HFFc6 (cell line): ENCODE data around the gene ELK3. TPM values are rescaled to one million over a fixed set of nuclear protein-coding genes. Genes with fewer than 3 reads are reported as not detected.
A peak's percentile ranks its signal among the peaks of the same experiment; 100 is the strongest.

Experiments used
- DNase-seq: peaks from one replicate; pipeline ENCODE4 v3.0.0-alpha.2; 2018
- H3K27ac Mint-ChIP-seq: 2 replicates; pipeline ENCODE4 v1.8.0; 2020; ENCODE audit warnings: mild to moderate bottlenecking, mixed read lengths
- H3K27me3 Mint-ChIP-seq: 2 replicates; pipeline ENCODE4 v1.8.0; 2021; ENCODE audit warnings: mild to moderate bottlenecking, moderate library complexity, mixed read lengths; ENCODE audit not compliant: insufficient read depth
- H3K36me3 Mint-ChIP-seq: 2 replicates; pipeline ENCODE4 v1.8.0; 2021; ENCODE audit warnings: low read depth, mixed read lengths
- H3K4me1 Mint-ChIP-seq: 2 replicates; pipeline ENCODE4 v1.8.0; 2020; ENCODE audit warnings: low read depth, mixed read lengths
- H3K4me3 Mint-ChIP-seq: 2 replicates; pipeline ENCODE4 v1.8.0; 2020; ENCODE audit warnings: mild to moderate bottlenecking, moderate library complexity, mixed read lengths
- H3K9me3 Mint-ChIP-seq: 2 replicates; pipeline ENCODE4 v1.8.0; 2020; ENCODE audit warnings: mild to moderate bottlenecking, mixed read lengths
- CTCF ChIP-seq: fragments of 200-600 bp; sonication (generic); IDR thresholded peaks from 2 replicates; pipeline ENCODE4 v1.5.0; 2021; ENCODE audit warnings: antibody characterized with exemption, mild to moderate bottlenecking
- total RNA-seq, 6 experiments: library from RNA; stranded (reverse); fragmentation: NEBNext Ultra II Directional; extraction: Animal tissue kit (Norgen Biotek cat#: 25700); gene quantifications; 2 replicates in 1 of 6; 3 replicates in 5 of 6; pipeline ENCODE4 v1.2.3, GENCODE V29; 2021

Gene ELK3
- total RNA-seq, 6 experiments from 2014 or later, result 54.5 to 80.7 (median 71.9) TPM

GRCh38 chr12:96194971-96195844, 1.0 kb downstream of the ELK3 start:
- H3K4me3 Mint-ChIP-seq, result peak overlapping the region; percentile 99
- no peak for TF ChIP-seq CTCF
- peak; percentile 84 for DNase-seq

GRCh38 chr12:96195845-96196451, 1.8 kb downstream of the ELK3 start:
- Mint-ChIP-seq H3K4me1 (peaks cover 48% of the 10 kb centered on the region), H3K36me3 (peaks cover 10% of the 10 kb centered on the region), H3K27me3 (peaks cover 7% of the 10 kb centered on the region; the same call in 1 of the 2 replicates), H3K4me3 (peak overlapping the region; percentile 99), H3K9me3 (no peaks in the 10 kb centered on the region), H3K27ac (peak overlapping the region; percentile 99)
- no peak for TF ChIP-seq CTCF
- peak; percentile 69 for DNase-seq

More at GRCh38 chr12:96194971-96195844, 1.0 kb downstream of the ELK3 start:
- H3K27ac Mint-ChIP-seq, result peak overlapping the region; percentile 99
- H3K9me3 Mint-ChIP-seq, result no peaks in the 10 kb centered on the region
- peaks cover 49% of the 10 kb centered on the region for H3K4me1 Mint-ChIP-seq
- H3K27me3 Mint-ChIP-seq, result peaks cover 7% of the 10 kb centered on the region; the same call in 1 of the 2 replicates
- peaks cover 7% of the 10 kb centered on the region for H3K36me3 Mint-ChIP-seq

GRCh38 chr12:96196781-96197180, 2.6 kb downstream of the ELK3 start:
- H3K9me3 Mint-ChIP-seq, result no peaks in the 10 kb centered on the region; the same call in 1 of the 2 replicates
- peaks cover 7% of the 10 kb centered on the region; the same call in 1 of the 2 replicates for H3K27me3 Mint-ChIP-seq
- peaks cover 55% of the 10 kb centered on the region for H3K4me1 Mint-ChIP-seq
- TF ChIP-seq CTCF, result no peak
- DNase-seq, result peak; percentile 48
- H3K4me3 Mint-ChIP-seq, result peak overlapping the region; percentile 99
- H3K27ac Mint-ChIP-seq, result peak overlapping the region; percentile 99
- peaks cover 17% of the 10 kb centered on the region for H3K36me3 Mint-ChIP-seq

GRCh38 chr12:96197503-96198272, 3.5 kb downstream of the ELK3 start:
- DNase-seq, result peak; percentile 97
- Mint-ChIP-seq H3K4me3 (peak overlapping the region; percentile 99), H3K27ac (peak overlapping the region; percentile 99), H3K27me3 (peaks cover 8% of the 10 kb centered on the region), H3K4me1 (peaks cover 61% of the 10 kb centered on the region), H3K36me3 (peaks cover 24% of the 10 kb centered on the region), H3K9me3 (no peaks in the 10 kb centered on the region; the same call in 1 of the 2 replicates)
- TF ChIP-seq CTCF, result no peak

- H3K4me3 Mint-ChIP-seq, result peak overlapping the region; percentile 65
- H3K36me3 Mint-ChIP-seq, result peaks cover 34% of the 10 kb centered on the region
- H3K27ac Mint-ChIP-seq, result peak overlapping the region; percentile 99
- H3K27me3 Mint-ChIP-seq, result peaks cover 10% of the 10 kb centered on the region
- TF ChIP-seq CTCF, result no peak
- peak; percentile 95 for DNase-seq
- peaks cover 10% of the 10 kb centered on the region for H3K9me3 Mint-ChIP-seq
- H3K4me1 Mint-ChIP-seq, result peaks cover 61% of the 10 kb centered on the region
Measured at GRCh38 chr12:96198965-96199364, 4.8 kb downstream of the ELK3 start.
